Femur (tissue), 1 donor: Measurements from ENCODE around the gene VPS50.

Experiments
- DNase-seq: peaks from one replicate; pipeline ENCODE4 v3.0.0-alpha.2; 2017

VPS50 gene, protein sequence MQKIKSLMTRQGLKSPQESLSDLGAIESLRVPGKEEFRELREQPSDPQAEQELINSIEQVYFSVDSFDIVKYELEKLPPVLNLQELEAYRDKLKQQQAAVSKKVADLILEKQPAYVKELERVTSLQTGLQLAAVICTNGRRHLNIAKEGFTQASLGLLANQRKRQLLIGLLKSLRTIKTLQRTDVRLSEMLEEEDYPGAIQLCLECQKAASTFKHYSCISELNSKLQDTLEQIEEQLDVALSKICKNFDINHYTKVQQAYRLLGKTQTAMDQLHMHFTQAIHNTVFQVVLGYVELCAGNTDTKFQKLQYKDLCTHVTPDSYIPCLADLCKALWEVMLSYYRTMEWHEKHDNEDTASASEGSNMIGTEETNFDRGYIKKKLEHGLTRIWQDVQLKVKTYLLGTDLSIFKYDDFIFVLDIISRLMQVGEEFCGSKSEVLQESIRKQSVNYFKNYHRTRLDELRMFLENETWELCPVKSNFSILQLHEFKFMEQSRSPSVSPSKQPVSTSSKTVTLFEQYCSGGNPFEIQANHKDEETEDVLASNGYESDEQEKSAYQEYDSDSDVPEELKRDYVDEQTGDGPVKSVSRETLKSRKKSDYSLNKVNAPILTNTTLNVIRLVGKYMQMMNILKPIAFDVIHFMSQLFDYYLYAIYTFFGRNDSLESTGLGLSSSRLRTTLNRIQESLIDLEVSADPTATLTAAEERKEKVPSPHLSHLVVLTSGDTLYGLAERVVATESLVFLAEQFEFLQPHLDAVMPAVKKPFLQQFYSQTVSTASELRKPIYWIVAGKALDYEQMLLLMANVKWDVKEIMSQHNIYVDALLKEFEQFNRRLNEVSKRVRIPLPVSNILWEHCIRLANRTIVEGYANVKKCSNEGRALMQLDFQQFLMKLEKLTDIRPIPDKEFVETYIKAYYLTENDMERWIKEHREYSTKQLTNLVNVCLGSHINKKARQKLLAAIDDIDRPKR

DNA sequence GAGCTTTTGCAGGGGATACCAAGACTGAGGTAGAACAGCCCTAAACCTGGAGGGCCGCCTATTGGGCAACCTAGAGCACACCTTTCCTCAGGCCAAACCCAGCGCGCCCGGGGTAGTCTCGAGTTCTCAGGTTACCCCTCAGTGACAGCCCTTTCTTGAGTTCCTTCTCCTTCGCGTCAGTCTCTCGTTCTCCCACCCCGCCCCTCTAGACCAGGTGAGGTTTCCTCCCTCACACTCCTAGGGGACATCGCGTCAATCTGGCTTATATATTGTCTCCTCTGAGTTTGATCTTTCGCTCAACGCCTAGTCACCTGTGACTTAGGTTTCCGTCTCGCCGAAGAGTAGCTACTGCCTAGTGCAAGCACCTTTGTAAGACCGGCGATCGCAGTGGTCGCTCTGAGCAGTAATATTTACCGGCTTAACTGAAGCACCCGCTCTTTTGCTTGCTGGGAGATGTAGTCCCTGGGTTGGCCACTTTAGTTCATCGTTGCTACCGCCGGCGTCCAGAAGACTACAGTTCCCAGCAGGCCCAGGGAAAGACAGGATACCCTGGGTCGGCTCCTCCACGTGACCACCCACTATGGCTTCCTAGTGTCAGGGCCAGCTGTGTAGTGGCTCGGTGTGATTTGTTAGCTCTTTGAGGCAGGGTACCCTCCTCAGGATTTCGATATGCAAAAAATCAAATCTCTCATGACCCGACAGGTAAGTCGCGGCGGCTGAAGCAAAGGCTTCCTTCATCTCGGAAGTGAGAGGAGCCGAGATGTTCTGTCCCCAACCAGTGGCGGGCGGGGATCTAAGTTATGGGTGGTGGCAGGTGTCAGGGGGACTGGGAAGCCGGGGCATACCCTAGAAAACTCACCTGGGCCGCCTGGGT, at the start of gene VPS50:
TSS of gene VPS50 (plus strand) at position 568 of the 874 bp plus-strand sequence. CDS start at position 670, 102 bp downstream.
- peak; percentile 97 for DNase-seq

DNA sequence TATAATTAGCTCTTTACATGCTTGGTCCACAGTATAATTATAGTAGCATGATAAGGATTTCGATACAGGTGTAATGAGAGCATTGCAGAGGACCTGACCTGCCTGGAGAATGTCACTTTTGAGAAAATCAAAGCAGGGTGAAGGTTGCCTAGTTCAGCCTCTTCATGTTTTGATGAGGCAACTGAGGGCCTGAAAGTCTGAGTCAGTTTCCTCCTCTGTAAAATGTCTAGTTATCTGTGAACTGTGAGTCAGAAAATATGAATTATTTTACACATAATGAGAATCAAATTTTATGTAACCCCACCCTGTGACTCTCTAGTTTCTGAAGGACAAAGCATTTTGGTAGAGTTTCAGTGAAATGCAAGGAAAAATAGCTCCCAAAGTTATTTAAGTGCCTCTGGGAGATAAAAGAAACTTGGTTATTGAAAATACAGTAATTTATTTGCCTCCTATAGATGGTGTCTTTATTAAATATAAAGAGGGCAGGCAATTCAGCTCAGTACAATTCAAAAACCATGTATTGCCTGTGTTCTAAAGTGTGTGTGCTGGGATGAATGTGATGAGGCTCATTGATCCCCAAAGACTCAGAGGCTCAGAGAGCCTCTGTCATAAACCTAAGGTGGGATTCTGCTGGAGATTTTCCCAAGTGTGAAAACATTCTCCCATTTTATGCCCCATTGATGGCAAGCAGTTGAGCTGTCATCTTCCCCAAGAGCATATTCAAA, 46.7 kb upstream of the VPS50 start:
- no peak for DNase-seq

DNA sequence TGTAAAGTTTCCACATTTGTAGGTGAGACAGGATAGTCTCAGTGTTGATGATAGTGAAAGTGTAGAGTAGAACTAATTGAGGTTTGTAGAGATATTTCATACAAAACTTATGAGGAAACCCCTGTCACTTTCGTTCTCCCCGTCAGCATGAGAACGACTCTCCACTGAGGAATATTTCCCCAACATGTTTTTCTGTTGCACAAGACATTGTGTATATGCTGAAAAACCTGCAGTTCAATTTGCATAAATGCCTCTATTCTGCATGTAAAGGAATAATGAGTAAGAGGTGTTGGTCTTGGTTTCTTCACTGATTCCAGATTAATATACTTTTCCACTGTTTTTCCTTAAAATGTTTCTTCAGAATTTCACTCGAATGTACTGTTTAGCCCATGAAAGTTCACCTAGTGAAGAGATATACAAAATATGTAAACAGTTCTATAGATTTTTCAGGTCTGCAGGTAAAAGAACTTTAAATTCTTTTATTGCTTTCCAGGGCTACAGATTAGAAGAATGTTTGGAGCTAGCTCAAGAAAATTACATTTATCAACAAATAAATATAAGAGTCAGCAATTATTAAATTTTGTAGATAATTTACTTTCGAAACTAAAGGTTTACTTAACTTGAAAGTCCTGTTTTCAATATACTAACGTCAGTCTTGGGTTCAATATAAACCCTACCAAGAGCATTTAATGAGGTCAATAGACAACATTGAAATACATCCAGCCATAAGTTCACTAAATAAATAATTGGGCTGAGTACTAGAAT, 43.1 kb upstream of the VPS50 start:
- no peak for DNase-seq

DNA sequence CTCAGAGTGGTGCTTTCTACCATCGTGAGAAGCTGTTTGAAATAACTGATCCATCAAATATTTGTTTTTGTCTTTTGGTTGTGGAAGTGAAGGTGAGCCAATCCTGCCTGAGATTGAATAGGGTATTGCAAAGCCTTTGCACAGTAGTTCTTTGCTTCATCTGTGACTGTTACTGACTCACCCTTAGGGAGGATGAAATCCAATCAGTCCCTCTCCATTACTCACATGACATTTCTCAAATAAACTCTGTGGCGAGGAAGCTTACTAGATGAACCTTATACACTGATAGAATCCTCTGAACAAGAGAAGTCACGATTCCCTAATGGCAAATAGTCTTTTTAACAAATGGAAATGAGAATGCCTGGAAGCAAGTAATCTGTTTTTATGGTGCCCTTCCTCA, 37.8 kb upstream of the VPS50 start:
- DNase-seq: no peak

DNA sequence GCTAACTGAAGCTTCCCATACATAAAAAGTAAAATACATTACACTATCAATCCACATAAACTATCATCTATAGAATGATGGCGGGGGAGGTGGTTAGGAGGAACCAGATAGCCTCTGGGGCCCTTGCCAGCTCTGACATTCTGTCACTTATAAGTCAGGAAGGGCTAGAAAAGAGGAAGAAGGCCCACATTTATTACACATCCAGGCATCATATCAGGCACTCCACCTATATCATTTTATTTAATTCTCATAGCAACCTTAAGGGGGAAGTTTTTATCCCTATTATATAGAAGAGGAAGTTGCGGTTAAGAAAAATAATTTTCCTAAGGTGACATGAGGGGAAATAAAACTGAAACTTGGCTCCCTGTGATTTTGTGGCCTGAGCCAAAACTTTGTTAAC, 35.8 kb upstream of the VPS50 start:
- no peak for DNase-seq

DNA sequence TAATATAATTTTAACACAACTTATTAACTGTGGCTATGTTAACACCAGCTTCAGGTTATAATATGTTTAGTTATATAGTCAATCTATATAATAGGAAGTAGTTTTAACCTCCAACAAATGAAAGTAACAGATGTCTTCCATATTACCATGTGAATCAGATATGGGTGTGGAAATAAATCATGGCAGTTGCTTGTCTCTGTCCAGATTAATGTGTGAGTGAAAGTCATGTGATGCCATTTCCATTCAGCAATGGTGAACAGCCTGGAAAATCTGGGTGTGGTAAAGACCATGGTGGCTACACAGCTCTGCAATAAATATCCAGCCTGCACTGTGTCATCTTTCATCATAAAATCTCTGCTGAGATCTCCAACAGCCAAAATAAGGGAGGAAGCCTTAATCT, 33.7 kb upstream of the VPS50 start:
- no peak for DNase-seq

DNA sequence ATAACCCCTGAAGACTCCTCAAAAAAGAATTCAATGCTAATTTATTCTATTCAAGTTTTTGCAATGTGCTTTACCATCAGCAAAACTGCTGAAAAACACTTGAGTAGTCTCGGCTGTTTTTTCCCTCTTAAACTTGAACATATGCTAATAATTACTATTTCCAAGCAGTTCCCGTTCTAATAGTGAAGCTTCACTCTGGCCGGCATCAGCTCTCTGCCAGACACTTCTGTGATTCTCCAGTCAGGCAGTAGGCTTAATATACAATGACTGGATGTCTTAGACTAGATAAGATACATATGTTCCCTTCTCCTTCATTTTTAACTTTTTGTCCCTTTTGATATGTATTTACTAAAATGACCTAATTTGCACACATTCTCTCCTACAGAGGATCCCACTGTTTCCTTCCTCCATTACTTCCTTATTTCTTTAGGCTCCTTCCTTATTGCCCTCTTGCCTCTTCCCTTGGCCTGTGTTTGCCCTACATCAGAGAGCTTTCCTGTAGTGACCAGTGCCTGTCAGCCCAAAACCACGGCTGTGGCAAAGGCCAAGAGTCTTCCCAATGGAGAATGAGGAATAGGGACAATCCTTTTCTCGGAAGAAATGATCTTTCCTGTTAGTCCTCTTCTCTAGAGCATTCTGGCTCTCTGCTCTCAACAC, 29.4 kb upstream of the VPS50 start:
- no peak for DNase-seq

DNA sequence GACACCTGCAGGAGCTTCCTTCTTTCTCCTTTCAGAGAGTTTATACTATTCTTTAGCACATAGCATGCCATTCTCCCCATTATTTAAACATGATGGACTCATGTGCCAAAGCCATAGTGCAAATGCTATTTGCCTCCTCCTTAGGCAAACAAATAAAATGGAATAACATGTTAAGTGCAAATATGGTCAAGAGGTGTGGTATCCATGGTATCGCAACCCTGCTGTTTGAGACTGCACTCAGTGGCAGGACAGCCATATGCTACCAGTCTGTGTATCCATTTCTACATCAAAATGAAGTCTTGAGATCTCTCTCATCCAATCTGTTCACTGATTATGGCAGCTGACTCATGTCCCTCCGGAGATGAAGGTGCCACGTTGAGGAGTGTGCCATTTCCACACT, 28.7 kb upstream of the VPS50 start:
- DNase-seq: no peak

DNA sequence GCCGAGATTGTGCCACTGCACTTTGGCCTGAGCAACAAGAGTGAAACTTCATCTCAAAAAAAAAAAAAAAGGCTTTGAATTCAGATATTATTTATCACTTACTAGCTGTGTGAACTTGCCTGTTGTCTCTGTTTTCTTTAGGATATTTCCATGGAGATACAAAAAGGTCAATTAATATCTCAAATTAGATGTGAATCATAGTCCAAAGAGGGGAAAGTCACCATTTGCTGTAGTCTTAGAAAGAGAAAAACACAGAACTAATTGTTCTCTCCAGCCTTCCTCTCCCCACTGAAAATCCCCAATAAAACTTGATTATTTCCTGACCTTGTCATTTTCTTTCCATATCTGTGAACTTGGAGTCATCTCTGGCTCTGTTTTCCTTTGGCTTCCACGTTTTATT, 27.1 kb upstream of the VPS50 start:
- DNase-seq: no peak

DNA sequence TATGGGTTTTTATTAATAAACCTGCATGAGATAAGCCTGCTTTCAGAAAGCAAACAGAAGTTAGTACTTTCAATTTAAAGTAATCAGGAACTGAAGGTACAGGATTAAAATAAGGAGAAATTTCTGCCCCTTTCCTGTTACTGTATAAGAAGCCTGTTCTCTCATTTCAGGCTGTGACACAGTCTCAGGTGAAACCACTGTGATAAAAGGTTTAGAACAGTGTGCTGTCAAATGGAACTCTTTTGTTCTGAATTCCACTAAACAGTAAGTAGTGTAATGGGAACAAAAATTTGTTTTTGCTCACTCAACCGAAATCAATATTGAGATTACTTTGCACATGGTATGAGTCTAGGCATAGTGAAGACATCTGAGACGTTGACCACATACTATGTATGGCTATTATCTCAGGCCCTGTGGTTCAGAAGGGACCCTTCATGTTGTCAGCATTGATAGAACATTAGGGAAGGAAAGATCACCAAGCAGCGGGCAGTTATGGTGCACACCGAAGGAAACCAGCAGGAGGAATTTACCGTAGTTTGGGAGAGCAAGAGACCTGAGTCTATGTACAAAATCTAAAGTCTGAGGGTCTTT, 20.8 kb upstream of the VPS50 start:
- DNase-seq: no peak

DNA sequence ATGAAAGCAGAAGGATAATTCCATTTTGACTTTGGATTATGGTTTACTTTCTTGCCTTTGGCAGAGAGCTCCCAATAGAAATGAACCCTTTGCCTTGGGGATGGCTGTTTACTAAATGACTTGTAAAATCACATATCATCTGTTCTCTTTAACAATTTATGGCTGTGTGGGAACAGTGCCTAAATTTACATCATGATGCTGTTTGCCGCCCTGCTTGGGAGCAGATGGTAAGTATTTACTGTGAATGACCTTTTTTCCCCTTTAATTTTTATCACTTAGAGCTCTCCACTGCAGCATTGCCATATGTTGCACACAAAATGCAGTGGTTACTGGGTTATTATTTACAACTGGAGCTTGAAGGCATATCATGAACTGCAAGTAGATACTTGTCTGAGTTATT, 19.3 kb upstream of the VPS50 start:
- DNase-seq: no peak

DNA sequence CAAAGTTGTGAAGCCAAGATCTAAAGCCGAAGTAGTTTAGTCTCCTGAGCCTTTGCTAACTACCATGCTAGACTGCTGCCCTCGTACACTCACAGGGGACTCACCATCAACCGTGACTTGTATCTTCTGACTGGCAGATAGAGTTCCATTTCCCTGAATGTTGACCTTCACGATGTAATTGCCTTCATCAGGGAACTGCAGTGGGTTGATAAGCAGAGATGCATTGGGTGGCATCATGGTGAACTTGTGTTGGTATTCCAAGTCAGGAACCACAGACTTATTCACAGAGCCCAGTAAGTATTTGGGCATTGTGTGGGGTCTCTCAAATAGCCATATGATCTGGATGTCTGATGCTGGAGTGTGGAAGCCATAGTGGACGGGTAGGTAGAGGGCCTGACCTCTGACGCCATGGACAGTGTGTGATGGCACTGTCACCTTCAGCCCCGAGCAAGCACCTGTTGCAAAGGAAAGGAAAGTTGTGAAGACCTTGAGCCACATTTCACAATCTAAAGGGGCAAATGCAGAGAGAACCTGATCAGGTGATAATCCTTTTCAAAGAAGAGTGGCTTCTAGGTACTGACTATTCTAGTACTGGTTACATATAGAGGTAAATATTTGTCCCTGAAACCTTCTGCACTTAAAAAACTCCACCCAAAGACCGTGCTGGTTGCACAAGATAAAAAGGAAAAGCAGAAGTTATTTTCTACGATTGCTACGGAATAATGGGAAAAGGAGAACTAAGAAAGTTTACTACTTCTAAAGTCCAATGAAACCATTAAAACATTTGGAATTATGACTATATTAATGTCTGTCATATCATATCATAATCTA, 13.0 kb upstream of the VPS50 start:
- no peak for DNase-seq

DNA sequence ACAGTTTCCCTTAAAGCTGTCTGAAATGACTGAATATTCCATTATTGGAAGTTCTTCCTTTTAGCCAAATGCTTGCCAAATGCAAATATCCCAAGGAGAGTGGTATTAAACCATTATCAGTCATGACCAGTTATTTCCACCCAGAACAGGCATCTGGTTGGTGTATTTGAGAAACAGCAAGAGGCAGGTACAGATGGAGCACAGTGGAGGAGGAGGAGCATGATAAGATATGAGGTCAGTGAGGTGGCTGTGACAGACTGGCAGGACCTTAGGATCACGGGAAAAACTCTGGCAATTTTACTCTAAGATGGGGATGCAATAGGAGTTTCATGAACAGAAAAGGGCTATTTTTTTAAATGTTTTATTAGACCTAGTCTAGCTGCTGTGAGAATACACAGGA, 12.3 kb upstream of the VPS50 start:
- DNase-seq: no peak

DNA sequence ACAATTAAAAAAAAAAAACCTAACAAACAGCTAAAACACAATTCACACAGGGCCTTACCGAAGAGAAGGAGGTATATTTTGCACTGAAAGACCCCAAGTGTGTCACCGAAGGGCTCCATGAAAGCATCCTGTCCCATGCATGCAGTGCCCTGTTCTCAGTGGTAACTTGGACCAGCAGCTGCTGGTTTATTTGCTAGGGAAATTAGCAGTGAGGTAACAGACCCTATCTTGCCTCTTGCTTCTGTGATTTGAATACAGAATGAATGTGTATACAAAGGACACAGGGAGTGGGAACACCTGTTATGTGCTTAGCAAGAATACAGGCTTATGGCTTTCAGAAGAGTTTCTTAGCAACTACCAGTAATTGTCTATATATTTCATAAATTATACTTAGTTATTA, 5.9 kb upstream of the VPS50 start, which contains the start of gene HEPACAM2:
TSS of gene HEPACAM2 (minus strand) at position 160 of the 400 bp plus-strand sequence.
- DNase-seq: no peak

DNA sequence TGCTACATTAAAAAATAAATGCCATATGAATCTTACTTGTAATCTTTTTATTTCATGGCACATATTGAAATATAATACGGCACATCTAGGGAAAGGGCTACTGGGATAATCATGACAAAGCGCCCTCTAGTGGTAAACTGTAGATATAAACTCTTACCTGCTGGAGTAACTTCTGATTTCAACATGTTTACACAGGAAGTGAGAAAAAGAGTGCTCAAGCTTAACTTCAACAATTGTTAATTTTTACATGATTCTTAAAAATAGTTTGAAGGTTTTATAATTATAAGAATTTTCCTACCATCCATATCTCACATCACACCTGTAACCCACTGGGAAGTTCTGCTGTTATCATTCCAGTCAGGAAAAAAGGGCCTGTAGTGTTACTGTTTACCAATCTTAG, 3.9 kb upstream of the VPS50 start:
- DNase-seq: no peak

DNA sequence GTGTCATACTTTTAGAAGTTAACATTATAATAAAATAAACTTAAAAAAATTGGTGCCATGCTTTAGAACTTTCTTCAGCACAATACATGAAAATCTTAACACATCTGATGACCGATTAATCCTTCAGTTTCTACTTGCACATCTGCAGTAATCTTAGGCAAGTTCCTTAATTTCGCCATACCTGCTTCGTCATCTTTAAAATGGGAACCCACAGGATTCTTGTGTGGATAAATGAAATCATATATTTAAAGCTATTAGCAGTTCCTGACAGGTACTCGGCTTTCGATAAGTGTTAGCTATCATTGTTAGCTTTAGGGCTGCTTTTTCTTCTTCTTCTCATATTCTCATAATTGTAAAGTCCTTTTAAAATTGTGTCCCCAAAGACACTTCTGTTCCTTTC, 907 bp upstream of the VPS50 start:
- no peak for DNase-seq

DNA sequence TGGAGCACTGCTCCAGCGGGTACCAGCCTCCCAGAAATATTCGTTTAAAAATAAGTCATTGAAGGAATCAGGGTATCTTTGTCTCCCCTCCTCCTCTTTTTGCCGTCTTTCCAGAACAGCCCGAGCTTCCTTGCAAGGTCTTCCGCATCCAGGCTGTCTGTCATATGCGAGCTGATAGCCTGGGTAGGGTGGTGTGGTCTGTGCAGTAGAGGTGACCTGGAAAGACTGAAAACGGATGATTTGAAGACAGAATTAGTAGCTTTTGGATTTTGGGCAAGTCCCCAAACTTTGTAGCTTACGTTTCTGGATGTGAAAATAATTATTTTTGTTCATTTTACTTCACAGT, 480 bp downstream of the VPS50 start:
- DNase-seq: no peak

DNA sequence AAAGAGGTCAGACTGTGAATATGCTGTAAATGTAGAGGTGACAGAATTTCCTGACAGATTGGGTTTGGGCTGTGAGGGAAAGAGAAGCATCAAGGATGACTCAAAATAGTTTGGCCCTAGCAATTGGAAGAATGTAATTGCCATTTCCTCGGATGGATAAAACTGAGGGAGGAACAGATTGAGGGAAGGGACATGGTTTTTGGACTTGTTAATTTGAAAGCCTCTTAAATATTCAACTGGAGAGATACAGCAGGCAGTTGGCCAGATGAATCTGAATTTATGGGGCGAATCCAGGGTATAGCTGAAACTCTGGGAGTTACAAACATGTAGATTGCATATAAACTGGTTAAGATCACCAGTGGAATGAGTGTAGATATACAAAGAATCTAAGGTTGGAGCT, 3.4 kb downstream of the VPS50 start:
- DNase-seq: no peak

DNA sequence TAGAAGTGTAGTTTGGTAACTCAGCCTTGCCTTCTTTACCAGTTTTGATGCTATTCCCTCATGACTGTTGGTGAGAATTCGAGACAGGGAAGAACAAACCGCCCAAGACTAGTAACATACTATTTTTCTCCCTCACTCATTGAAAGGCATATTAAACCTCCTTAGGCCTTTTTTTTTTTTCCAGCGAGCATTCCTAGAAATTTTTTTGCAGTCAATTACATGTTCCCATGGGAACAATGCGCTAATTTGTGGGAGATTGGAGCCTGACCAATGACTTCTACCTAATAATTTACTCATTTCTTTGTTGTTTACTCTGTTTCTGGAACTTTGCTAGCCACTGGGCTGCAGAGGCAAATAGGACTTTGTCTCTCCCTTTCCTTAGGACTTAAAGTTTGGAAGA, 6.0 kb downstream of the VPS50 start:
- no peak for DNase-seq

DNA sequence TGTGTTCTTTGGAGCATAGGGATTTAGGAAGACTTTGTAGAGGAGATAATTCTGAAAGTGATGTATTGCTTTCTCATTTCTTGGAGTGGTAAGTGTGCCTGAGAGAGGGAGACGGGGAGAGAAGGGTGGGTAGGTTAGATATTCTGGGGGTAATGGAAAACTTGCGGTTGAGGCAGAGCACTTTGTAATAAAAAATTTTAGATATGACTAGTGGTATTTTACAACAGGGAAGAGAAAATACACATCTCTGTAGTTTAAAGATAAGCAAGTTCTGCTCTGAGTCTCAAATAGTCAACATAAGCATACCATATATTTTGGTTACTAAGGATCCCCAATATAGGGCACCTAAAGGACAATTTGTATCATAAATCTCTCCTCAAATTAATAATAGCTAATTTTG, 6.6 kb downstream of the VPS50 start:
- no peak for DNase-seq
